ENCODE measurements around the gene CCDC196.

GRCh38 chr14:66543996-66544395 lies 57.8 kb downstream of the CCDC196 start:
- TF ChIP-seq CTCF (conservative IDR thresholded peaks at IDR 0.05; ENCODE audit: low read length) (no peak), EZH2phosphoT487 (IDR thresholded peaks at IDR 0.05; ENCODE audit: borderline replicate concordance, low read depth, low read length) (no peak)
